GM12878 (cell line): ENCODE data around the gene GIPC1. TPM values are rescaled to one million over a fixed set of nuclear protein-coding genes. Genes with fewer than 3 reads are reported as not detected.
A peak's percentile ranks its signal among the peaks of the same experiment; 100 is the strongest.

ENCODE experiments used
- ATAC-seq: fragments of 200-7000 bp; cut with Tn5 transposase; 3 replicates; pipeline ENCODE4 v1.9.1; 2020; ENCODE audit warnings: mild to moderate bottlenecking, moderate library complexity
- BruUV-seq: library from RNA; stranded (reverse); fragments of 400-500 nt; replicated peaks from 2 replicates; lab custom pipeline; 2021; lab: Mats Ljungman, UMichigan
- CTCF ChIA-PET: fragments of 300-600 bp; sonication (Branson Sonifier 250); formaldehyde crosslinking; extraction: SDS; loops from one replicate; lab custom pipeline; 2021; ENCODE audit warnings: inconsistent platforms; lab: Yijun Ruan, JAX
- POLR2A ChIA-PET: fragments of 350-600 bp; formaldehyde crosslinking; extraction: SDS; loops from one replicate; lab custom pipeline; 2021; ENCODE audit warnings: inconsistent platforms; lab: Charles Lee
- RAD21 ChIA-PET: fragments of 300-600 bp; sonication (Branson Sonifier 250); formaldehyde crosslinking; loops from one replicate; lab custom pipeline; 2023; ENCODE audit warnings: antibody characterized with exemption; ENCODE audit not compliant: unreplicated experiment; lab: Charles Lee
- SMC1A ChIA-PET: fragments of 300-600 bp; sonication (Branson Sonifier 250); formaldehyde crosslinking; loops from one replicate; lab custom pipeline; 2023; ENCODE audit not compliant: unreplicated experiment, uncharacterized antibody; lab: Charles Lee
- DNase-seq: peaks from one replicate; pipeline ENCODE4 v3.0.0-alpha.2; 2011; ENCODE audit warnings: low read depth, low spot score
- FAIRE-seq: peaks from 3 replicates; lab custom pipeline; 2011; peaks lifted over from hg19 to GRCh38; lab: Jason Lieb, UNC
- H2AFZ ChIP-seq: 2 replicates; pipeline ENCODE4 v1.6.0; 2011; ENCODE audit warnings: low read depth, low read length, control low read depth; ENCODE audit not compliant: control insufficient read depth
- H3K27ac ChIP-seq: 2 replicates; pipeline ENCODE4 v1.5.1; 2011; ENCODE audit warnings: control low read depth; ENCODE audit not compliant: control insufficient read depth, insufficient read depth
- H3K27me3 ChIP-seq, 2 experiments: replicated peaks in 1 of 2; 2 replicates each; pipeline versions ENCODE4 v1.6.0 to v1.6.1; 2011; ENCODE audit warnings: low read length in 1 of 2; ENCODE audit not compliant: control insufficient read depth in 2 of 2, insufficient read depth in 2 of 2
- H3K36me3 ChIP-seq, 2 experiments: 2 replicates each; pipeline ENCODE4 v1.5.1; 2011; ENCODE audit warnings: low read length in 1 of 2; ENCODE audit not compliant: control insufficient read depth in 2 of 2, insufficient read depth in 2 of 2
- H3K4me1 ChIP-seq: 2 replicates; pipeline ENCODE4 v1.6.1; 2011; ENCODE audit warnings: mild to moderate bottlenecking, low read length, moderate library complexity, mixed read lengths; ENCODE audit not compliant: control insufficient read depth, insufficient read depth
- H3K4me2 ChIP-seq: 2 replicates; pipeline ENCODE4 v1.6.0; 2011; ENCODE audit warnings: control low read depth; ENCODE audit not compliant: control insufficient read depth, insufficient read depth
- H3K4me3 ChIP-seq: fragments of 200-600 bp; sonication (generic); 2 replicates; pipeline ENCODE4 v1.5.1; 2016
- H3K79me2 ChIP-seq: 2 replicates; pipeline ENCODE4 v1.6.0; 2011; ENCODE audit warnings: low read length; ENCODE audit not compliant: control insufficient read depth, insufficient read depth
- H3K9ac ChIP-seq: 2 replicates; pipeline ENCODE4 v1.8.0; 2011; ENCODE audit warnings: low read length, control low read depth, mixed read lengths; ENCODE audit not compliant: control insufficient read depth, insufficient read depth
- H3K9me3 ChIP-seq: replicated peaks from 3 replicates; pipeline ENCODE4 v1.5.1; 2011; ENCODE audit warnings: mild to moderate bottlenecking, low read length; ENCODE audit not compliant: control insufficient read depth, insufficient read depth
- H4K20me1 ChIP-seq: 2 replicates; pipeline ENCODE4 v1.6.0; 2011; ENCODE audit not compliant: control insufficient read depth, insufficient read depth
- E2F4 ChIP-seq: IDR thresholded peaks from 2 replicates; pipeline ENCODE4 v1.6.1; 2012; ENCODE audit warnings: low read depth, low read length, improper control_type of control experiment
- IKZF1 ChIP-seq: fragments of 450-650 bp; conservative IDR thresholded peaks from 2 replicates; pipeline ENCODE4 v1.6.1; 2017; ENCODE audit warnings: antibody characterized with exemption, mild to moderate bottlenecking
- MYC ChIP-seq: IDR thresholded peaks from 2 replicates; pipeline ENCODE4 v1.6.1; 2011; ENCODE audit warnings: mild to moderate bottlenecking, low read length, moderate library complexity, inconsistent platforms; ENCODE audit not compliant: insufficient read depth, insufficient replicate concordance, insufficient read length, severe bottlenecking
- PBX3 ChIP-seq: IDR thresholded peaks from 2 replicates; pipeline ENCODE4 v1.6.1; 2011; ENCODE audit warnings: mild to moderate bottlenecking, low read depth, low read length, moderate library complexity; ENCODE audit not compliant: insufficient replicate concordance
- RELB ChIP-seq: fragments of 450-650 bp; IDR thresholded peaks from 2 replicates; pipeline ENCODE4 v1.6.1; 2017; ENCODE audit warnings: low read depth, mild to moderate bottlenecking, moderate library complexity
- TCF3 ChIP-seq: IDR thresholded peaks from 2 replicates; pipeline ENCODE4 v1.6.1; 2012; ENCODE audit warnings: low read depth, mild to moderate bottlenecking, low read length, borderline replicate concordance; ENCODE audit not compliant: insufficient read depth
- ZBED1 ChIP-seq: IDR thresholded peaks from 2 replicates; pipeline ENCODE4 v1.6.1; 2016; ENCODE audit warnings: borderline replicate concordance
- ZNF207 ChIP-seq: fragments of 450-650 bp; IDR thresholded peaks from 2 replicates; pipeline ENCODE4 v1.6.1; 2014; ENCODE audit warnings: antibody characterized with exemption, mild to moderate bottlenecking, borderline replicate concordance
- WGBS: methylation state at CpG from one replicate; pipeline ENCODE4 v1.1.6; 2016; ENCODE audit warnings: low lambda C conversion rate; ENCODE audit not compliant: insufficient replicate concordance, insufficient coverage; ENCODE audit errors: missing lambda C conversion rate; 5-methylcytosine and 5-hydroxymethylcytosine counted together
- in situ Hi-C: fragments of 300-500 bp; cut with MboI; formaldehyde crosslinking; loops from 9 replicates; pipeline ENCODE4 v1.14.3; 2018; ENCODE audit warnings: mixed read lengths
- intact Hi-C: fragments of 100-400 bp; cut with micrococcal nuclease; formaldehyde crosslinking; loops from one replicate; pipeline ENCODE4 v1.14.2; 2022; ENCODE audit not compliant: unreplicated experiment
- polyA plus RNA-seq, 11 experiments: library from polyadenylated mRNA; depleted of rRNA in 4 of 11; unstranded in 6 of 11; stranded (reverse) in 5 of 11; fragments of >200 nt; fragmentation: Nextera tagmentation in 4 of 11; fragmentation: Illumina TruSeq in 1 of 11; extraction: Ambion mirVana in 4 of 11; extraction: Trizol in 1 of 11; gene quantifications; 1 replicate in 1 of 11; 2 replicates in 10 of 11; pipeline versions ENCODE4 v1.2.1 to v1.2.3, GENCODE V29; 2011 to 2016; ENCODE audit warnings: inconsistent platforms in 2 of 11, missing spikeins in 2 of 11, low read depth in 1 of 11
- total RNA-seq, 4 experiments: library from RNA; depleted of rRNA in 3 of 4; stranded (reverse); fragments of >200 nt in 3 of 4; fragmentation: Illumina TruSeq in 1 of 4; extraction: Trizol in 1 of 4; gene quantifications; 2 replicates each; pipeline versions ENCODE4 v1.2.1 to v1.2.3, GENCODE V29; 2013 to 2021
- TF ChIP-seq, protein P1 (sequence below): fragments of 450-650 bp; IDR thresholded peaks from 2 replicates; pipeline ENCODE4 v1.6.1; 2016; ENCODE audit warnings: mild to moderate bottlenecking
- TF ChIP-seq, protein P2 (sequence below): fragments of 450-650 bp; IDR thresholded peaks from 2 replicates; pipeline ENCODE4 v1.6.1; 2018; ENCODE audit warnings: borderline replicate concordance, mild to moderate bottlenecking; ENCODE audit not compliant: partially characterized antibody

Gene GIPC1
- total and polyA plus RNA-seq, 10 of the 15 experiments (the other 5 are each of a cell fraction or from before 2014, with no cell fraction given) = 0.47 to 24.1 (median 13.6) TPM

- H3K36me3 ChIP-seq = no peaks in the 10 kb centered on the region; a peak in 1 of 4 replicates
- no peak overlapping the region for H3K27ac ChIP-seq
- ATAC-seq (no peak), DNase-seq (no peak), FAIRE-seq (peak; percentile 41)
- 77% methylated on average over 16 of the region's 16 CpGs for WGBS
- in situ Hi-C loops (loop anchor here (5.0 kb wide), 1 partner anchor 290 kb away; no protein-coding TSS in a partner anchor), intact Hi-C loops (loop anchor here (10.0 kb wide), 1 partner anchor 283 kb away; the partner anchor contains the start of gene ADGRL1)
- no peaks in the 10 kb centered on the region for H3K9me3 ChIP-seq
- no peaks in the 10 kb centered on the region for H3K4me1 ChIP-seq
- RAD21 ChIA-PET = interaction anchor here (1.1 kb wide), 1 partner anchor 351 kb away, joined by 6 read pairs; the partner anchor contains the start of gene ASF1B
- SMC1A ChIA-PET = interaction anchor here (1.2 kb wide), 1 partner anchor 352 kb away, joined by 3 read pairs; the partner anchor contains the start of gene ASF1B
- no peaks in the 10 kb centered on the region for H3K27me3 ChIP-seq
- no peaks in the 10 kb centered on the region for H3K79me2 ChIP-seq
- H4K20me1 ChIP-seq = no peaks in the 10 kb centered on the region
- no peak overlapping the region for H3K4me2 ChIP-seq
- BruUV-seq = no TSS peak
- TF ChIP-seq PBX3 (no peak), RELB (no peak), E2F4 (no peak), IKZF1 (no peak), ZNF207 (no peak), MYC (no peak), TCF3 (no peak), ZBED1 (no peak)
- TF ChIP-seq, protein P1, sequence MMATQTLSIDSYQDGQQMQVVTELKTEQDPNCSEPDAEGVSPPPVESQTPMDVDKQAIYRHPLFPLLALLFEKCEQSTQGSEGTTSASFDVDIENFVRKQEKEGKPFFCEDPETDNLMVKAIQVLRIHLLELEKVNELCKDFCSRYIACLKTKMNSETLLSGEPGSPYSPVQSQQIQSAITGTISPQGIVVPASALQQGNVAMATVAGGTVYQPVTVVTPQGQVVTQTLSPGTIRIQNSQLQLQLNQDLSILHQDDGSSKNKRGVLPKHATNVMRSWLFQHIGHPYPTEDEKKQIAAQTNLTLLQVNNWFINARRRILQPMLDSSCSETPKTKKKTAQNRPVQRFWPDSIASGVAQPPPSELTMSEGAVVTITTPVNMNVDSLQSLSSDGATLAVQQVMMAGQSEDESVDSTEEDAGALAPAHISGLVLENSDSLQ = no peak
- TF ChIP-seq, protein P2, sequence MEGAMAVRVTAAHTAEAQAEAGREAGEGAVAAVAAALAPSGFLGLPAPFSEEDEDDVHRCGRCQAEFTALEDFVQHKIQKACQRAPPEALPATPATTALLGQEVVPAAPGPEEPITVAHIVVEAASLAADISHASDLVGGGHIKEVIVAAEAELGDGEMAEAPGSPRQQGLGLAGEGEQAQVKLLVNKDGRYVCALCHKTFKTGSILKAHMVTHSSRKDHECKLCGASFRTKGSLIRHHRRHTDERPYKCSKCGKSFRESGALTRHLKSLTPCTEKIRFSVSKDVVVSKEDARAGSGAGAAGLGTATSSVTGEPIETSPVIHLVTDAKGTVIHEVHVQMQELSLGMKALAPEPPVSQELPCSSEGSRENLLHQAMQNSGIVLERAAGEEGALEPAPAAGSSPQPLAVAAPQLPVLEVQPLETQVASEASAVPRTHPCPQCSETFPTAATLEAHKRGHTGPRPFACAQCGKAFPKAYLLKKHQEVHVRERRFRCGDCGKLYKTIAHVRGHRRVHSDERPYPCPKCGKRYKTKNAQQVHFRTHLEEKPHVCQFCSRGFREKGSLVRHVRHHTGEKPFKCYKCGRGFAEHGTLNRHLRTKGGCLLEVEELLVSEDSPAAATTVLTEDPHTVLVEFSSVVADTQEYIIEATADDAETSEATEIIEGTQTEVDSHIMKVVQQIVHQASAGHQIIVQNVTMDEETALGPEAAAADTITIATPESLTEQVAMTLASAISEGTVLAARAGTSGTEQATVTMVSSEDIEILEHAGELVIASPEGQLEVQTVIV = no peak
- no peak overlapping the region for H3K4me3 ChIP-seq
- no peak overlapping the region for H2AFZ ChIP-seq
- POLR2A ChIA-PET = interaction anchor here (0.6 to 0.7 kb wide), 2 partner anchors 9 to 265 kb away, joined by 4 to 5 read pairs; partner anchors contain the start of gene GIPC1
- CTCF ChIA-PET = interaction anchor here (0.7 to 3.1 kb wide), 11 partner anchors 8 to 157 kb away, joined by 3 to 10 read pairs (median 3); partner anchors contain the start of genes DNAJB1, GIPC1 and PTGER1
- no peak overlapping the region for H3K9ac ChIP-seq
Observed at GRCh38 chr19:14487370-14488125, 8.4 kb downstream of the GIPC1 start.
